ACC112 (cell line): ENCODE measurements around the gene FCRL6.

Experiments
- H2AFZ ChIP-seq: fragments of 200-600 bp; sonication (generic); one replicate; pipeline ENCODE4 v1.6.0; 2017; ENCODE audit warnings: antibody characterized with exemption, low read length; ENCODE audit not compliant: unreplicated experiment
- H3K27ac ChIP-seq: fragments of 200-600 bp; sonication (generic); 2 replicates; pipeline ENCODE4 v1.5.1; 2014; ENCODE audit warnings: low read depth, mild to moderate bottlenecking, antibody characterized with exemption, low read length, moderate library complexity
- H3K27me3 ChIP-seq: fragments of 200-600 bp; sonication (generic); 2 replicates; pipeline ENCODE4 v1.6.1; 2014; ENCODE audit warnings: mild to moderate bottlenecking, antibody characterized with exemption, low read length, moderate library complexity, mixed read lengths; ENCODE audit not compliant: insufficient read depth
- H3K36me3 ChIP-seq: fragments of 200-600 bp; sonication (generic); 2 replicates; pipeline ENCODE4 v1.6.1; 2016; ENCODE audit warnings: mild to moderate bottlenecking, antibody characterized with exemption, low read length, moderate library complexity, mixed read lengths; ENCODE audit not compliant: insufficient read depth
- H3K4me1 ChIP-seq: fragments of 200-600 bp; sonication (generic); one replicate; pipeline ENCODE4 v1.6.1; 2016; ENCODE audit warnings: low read length, mixed read lengths; ENCODE audit not compliant: insufficient read depth, unreplicated experiment, control insufficient read depth
- H3K4me3 ChIP-seq: fragments of 200-600 bp; sonication (generic); 2 replicates; pipeline ENCODE4 v1.5.1; 2014; ENCODE audit warnings: mild to moderate bottlenecking, low read depth, low read length
- H3K79me2 ChIP-seq: fragments of 200-600 bp; sonication (generic); one replicate; pipeline ENCODE4 v1.6.0; 2016; ENCODE audit warnings: low read length; ENCODE audit not compliant: control insufficient read depth, unreplicated experiment, insufficient read depth

Gene FCRL6

GRCh38 chr1:159862557-159862956 is 60.4 kb downstream of the FCRL6 start, which contains the start of gene VSIG8:
Gene VSIG8, minus strand, starts transcription at chr1:159862657. Its CDS starts 136 bp downstream, at chr1:159862521.
- Histone ChIP-seq H3K36me3 (no peaks in the 10 kb centered on the region), H3K4me3 (no peak within 1 kb of the TSS), H3K27ac (no peak within 1 kb of the TSS), H3K27me3 (no peaks in the 10 kb centered on the region), H3K4me1 (peaks cover 3% of the 10 kb centered on the region), H3K79me2 (no peaks in the 10 kb centered on the region), H2AFZ (no peak within 1 kb of the TSS)

GRCh38 chr1:159864262-159864661 is 62.1 kb downstream of the FCRL6 start:
- Histone ChIP-seq H3K36me3 (no peaks in the 10 kb centered on the region), H3K4me1 (peaks cover 13% of the 10 kb centered on the region), H3K4me3 (no peak overlapping the region), H3K27ac (no peak overlapping the region), H3K27me3 (no peaks in the 10 kb centered on the region), H3K79me2 (no peaks in the 10 kb centered on the region), H2AFZ (no peak overlapping the region)
